ENCODE results near the gene KCNIP1.

DNA sequence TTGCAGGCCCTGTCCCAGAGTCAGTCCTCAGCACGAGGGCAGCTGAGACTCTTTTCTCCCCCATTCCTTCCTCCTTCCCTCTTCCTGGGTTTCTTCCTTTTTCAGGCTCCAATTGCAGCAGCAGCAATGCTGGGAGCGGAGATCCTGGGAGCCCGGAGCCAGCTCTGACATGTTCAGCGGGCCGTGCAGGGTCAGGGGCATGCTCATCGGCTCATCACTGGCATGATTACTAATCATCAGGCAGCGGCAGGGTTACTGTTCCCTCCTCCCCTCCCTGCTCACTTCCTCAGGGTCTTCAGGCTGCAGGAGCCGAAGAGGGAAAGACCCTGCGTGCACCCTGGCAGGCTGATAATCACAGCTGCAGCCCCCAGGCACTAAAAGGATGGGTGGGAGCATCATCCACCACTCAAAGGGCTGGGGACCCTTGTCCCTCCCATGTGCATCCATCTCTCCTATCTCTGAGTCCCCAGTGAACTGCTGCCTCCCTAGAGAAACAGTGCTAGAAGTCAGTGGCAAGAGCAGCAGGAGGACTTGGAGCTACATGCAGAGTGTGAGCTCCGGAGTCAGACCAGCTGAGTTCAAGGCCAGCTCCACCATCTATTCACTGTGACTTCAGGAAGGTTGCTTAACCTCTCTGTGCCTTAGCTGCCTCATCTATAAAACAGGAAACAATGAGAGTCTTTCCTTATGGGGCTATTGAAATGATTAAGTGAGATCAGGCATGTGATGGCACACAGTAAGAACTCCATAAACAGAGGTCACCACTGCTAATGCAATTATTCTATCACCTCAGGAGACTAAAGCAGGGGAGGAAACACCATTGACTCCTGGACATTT, 7.8 kb upstream of the KCNIP1 start:
- TF ChIP-seq FOXM1 (IDR thresholded peaks at IDR 0.05; ENCODE audit: borderline replicate concordance, low read depth) = no peak
- no peak for TF ChIP-seq NFIC (IDR thresholded peaks at IDR 0.05)
- TF ChIP-seq YY1 (IDR thresholded peaks at IDR 0.05; ENCODE audit: low read depth) = no peak
- no peak for TF ChIP-seq RAD21 (IDR thresholded peaks at IDR 0.05; ENCODE audit: low read depth)
- TF ChIP-seq, protein P1, sequence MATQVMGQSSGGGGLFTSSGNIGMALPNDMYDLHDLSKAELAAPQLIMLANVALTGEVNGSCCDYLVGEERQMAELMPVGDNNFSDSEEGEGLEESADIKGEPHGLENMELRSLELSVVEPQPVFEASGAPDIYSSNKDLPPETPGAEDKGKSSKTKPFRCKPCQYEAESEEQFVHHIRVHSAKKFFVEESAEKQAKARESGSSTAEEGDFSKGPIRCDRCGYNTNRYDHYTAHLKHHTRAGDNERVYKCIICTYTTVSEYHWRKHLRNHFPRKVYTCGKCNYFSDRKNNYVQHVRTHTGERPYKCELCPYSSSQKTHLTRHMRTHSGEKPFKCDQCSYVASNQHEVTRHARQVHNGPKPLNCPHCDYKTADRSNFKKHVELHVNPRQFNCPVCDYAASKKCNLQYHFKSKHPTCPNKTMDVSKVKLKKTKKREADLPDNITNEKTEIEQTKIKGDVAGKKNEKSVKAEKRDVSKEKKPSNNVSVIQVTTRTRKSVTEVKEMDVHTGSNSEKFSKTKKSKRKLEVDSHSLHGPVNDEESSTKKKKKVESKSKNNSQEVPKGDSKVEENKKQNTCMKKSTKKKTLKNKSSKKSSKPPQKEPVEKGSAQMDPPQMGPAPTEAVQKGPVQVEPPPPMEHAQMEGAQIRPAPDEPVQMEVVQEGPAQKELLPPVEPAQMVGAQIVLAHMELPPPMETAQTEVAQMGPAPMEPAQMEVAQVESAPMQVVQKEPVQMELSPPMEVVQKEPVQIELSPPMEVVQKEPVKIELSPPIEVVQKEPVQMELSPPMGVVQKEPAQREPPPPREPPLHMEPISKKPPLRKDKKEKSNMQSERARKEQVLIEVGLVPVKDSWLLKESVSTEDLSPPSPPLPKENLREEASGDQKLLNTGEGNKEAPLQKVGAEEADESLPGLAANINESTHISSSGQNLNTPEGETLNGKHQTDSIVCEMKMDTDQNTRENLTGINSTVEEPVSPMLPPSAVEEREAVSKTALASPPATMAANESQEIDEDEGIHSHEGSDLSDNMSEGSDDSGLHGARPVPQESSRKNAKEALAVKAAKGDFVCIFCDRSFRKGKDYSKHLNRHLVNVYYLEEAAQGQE (IDR thresholded peaks at IDR 0.05; ENCODE audit: low read depth) = no peak
- no peak for TF ChIP-seq TCF12 (IDR thresholded peaks at IDR 0.05; ENCODE audit: low read depth)
- no peak for TF ChIP-seq TAF1 (IDR thresholded peaks at IDR 0.05; ENCODE audit: low read depth)
- TF ChIP-seq, protein P2, sequence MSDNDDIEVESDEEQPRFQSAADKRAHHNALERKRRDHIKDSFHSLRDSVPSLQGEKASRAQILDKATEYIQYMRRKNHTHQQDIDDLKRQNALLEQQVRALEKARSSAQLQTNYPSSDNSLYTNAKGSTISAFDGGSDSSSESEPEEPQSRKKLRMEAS (IDR thresholded peaks at IDR 0.05) = no peak
- TF ChIP-seq CEBPB (IDR thresholded peaks at IDR 0.05) = no peak

Data from Ishikawa (cell line).